Middle frontal gyrus (tissue), 1 donor: Measurements from ENCODE around the gene ZP2.
"Not testable (repeated sequence)": the region's sequence is repeated elsewhere in the genome, so short reads cannot be mapped to it uniquely, and the experiment has no call there.

Experiments used
- DNase-seq: peaks from one replicate; pipeline ENCODE4 v3.0.0-alpha.2; 2015; ENCODE audit warnings: low spot score; ENCODE audit errors: extremely low spot score

ZP2 gene

GRCh38 chr16:21175397-21175796, 36.0 kb downstream of the ZP2 start:
- DNase-seq, result no peak

DNA sequence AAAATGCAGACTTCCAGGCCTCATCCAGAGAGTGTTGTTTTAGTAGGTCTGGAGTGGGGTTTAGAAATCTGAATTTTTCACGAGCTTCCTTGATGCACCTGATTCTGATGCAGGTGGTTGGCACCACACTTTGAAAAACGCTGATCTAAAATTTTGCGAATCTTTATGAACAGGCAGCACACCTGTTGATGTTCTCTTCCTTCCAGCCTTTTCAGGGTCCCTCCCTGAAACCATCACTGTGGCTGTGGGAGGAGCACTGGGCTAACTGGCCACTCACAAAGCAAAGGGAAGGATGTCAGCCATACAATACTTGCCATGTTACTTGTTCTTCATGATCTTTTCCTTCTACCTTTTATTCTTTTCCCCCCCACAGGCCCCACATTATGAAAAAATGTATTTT, 38.7 kb downstream of the ZP2 start:
- DNase-seq, result no peak

GRCh38 chr16:21170116-21170515, 41.3 kb downstream of the ZP2 start:
- DNase-seq, result not testable (repeated sequence)

DNA sequence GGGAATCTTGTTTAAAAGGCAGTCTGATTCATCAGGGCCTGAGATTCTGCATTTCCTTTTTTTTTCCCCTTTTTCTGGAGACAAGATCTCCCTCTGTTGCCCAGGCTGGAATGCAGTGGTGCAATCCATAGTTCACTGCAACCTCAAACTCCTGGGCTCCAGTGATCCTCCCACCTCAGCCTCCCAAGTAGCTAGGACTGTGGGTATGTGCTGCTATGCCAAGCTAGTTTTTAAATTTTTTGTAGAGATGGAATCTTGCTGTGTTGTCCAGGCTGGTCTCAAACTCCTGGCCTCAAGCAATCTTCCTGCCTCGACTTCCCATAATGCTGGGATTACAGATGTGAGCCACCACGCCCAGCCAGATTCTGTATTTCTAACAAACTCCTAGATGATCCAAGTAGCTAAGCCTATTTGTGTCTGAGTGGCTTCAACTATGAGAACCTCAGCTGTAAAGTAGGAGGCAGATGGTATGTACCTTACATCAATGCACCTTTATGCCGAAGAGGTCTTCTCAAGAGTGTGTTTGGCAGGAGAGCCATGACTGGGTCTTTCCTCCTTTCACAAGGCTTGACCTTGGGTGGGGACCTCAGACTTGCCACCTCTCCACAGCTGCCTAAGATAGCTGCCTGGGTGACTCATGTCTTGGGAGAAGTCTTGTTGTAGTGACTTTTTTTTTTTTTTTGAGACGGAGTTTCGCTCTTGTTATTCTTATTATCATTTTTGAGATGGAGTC, 42.0 kb downstream of the ZP2 start:
- DNase-seq, result no peak

- no peak for DNase-seq
Observed at GRCh38 chr16:21167929-21168602, 43.3 kb downstream of the ZP2 start.

DNA sequence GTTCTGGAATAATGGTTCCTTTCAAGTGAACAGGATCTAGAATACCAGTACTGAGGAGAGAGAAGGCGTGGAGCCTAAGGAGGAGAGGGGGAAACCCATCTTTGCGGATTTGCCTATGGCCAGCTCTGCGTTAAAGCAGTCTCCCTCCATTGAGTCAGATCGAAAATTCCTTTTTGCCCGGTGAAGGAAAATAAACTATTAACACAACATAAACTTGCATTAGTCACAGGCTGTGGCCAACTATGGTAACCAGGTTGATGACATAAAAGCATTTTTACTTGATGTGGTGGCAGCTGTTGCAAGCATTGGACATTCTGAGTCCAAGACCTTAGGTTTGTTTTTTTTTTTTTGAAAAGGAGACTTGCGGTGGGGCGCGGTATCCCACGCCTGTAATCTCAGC, 44.0 kb downstream of the ZP2 start:
- no peak for DNase-seq

- DNase-seq, result no peak
Observed at GRCh38 chr16:21166561-21166961, 44.8 kb downstream of the ZP2 start.

GRCh38 chr16:21164521-21165168, 46.7 kb downstream of the ZP2 start:
- DNase-seq, result no peak

DNA sequence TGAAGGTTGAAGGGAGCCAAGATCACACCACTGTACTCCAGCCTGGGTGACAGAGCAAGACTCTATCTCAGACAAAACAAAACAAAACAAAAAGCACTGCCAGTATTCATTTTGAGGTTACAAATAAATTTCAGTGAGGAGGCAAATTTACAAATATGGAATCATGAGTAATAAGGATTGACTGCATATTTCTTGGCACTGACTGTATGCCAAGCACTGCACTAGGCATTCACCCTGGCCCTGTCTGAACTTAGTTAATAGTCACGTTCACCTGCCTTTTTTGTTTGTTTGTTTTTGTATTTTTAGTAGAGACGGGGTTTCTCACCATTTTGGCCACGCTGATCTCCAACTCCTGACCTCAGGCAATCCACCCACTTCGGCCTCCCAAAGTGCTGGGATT, 47.8 kb downstream of the ZP2 start:
- DNase-seq, result no peak

DNA sequence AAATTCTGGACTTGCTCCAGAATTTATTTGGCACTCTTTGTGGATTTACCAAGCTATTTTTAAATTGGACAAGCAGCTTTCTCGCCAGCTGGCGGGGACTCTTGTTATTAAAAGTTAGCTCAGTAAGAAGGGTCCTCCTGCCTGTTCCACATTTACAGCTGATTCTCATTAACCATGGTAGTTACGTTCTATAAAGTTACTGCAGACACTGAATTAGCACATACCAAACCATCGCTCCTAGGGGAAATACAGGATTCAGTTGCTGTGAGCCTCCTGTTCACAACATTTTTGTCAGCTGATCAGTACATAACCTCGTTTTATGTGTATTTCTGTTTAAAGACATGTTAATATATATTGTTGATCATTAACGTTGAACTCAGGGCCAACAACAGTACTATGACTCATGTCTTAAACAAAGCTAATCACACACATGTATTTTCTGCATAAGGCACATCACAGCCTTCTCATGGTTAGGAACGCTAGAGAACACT, 48.7 kb downstream of the ZP2 start:
- DNase-seq, result no peak

DNA sequence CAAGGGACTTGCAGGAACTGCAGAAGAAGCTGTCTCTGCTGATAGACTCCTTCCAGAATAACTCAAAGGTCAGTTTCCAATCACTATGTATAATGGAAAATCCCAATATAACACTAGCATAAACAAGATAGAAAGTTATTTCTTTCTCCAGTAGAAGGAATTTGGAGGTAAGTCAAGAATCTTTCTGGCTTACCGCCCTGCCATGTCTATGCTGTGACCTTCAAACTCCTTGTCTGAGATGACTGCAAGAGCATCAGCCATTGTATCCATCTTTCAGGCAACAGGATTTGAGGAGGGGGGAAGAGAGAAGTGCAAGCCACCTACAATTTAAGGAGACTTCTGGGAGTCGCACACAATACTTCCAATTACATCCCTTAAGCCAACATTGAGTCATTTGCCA, 50.2 kb downstream of the ZP2 start:
- DNase-seq, result no peak

GRCh38 chr16:21160276-21160675, 51.1 kb downstream of the ZP2 start:
- DNase-seq, result no peak

GRCh38 chr16:21159281-21159951, 52.0 kb downstream of the ZP2 start:
- no peak for DNase-seq

- DNase-seq, result peak; percentile 6
Observed at GRCh38 chr16:21158208-21159110, 52.9 kb downstream of the ZP2 start, which contains the start of gene LDAF1. LDAF1 (plus strand) TSS chr16:21158674; CDS start chr16:21161183, 2,509 bp downstream.

DNA sequence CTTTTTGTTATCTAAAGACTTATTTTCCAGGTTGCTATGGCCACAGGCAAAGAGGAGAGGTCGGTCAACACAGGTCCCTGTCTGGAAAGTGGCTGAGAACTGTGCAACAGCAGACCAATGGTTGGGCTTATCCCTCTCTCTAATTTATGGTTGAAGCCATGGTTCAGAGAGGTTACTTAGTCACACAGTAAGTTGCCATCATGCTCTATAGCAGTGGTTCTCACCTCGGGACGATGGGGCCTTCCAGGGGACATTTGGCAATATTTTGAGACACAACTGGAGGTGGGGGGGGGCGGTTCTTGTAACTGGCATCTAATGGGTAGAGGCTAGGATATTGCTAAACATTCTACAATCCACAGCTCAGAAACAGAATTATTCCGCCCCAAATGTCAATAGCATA, 53.7 kb downstream of the ZP2 start:
- DNase-seq, result no peak

DNA sequence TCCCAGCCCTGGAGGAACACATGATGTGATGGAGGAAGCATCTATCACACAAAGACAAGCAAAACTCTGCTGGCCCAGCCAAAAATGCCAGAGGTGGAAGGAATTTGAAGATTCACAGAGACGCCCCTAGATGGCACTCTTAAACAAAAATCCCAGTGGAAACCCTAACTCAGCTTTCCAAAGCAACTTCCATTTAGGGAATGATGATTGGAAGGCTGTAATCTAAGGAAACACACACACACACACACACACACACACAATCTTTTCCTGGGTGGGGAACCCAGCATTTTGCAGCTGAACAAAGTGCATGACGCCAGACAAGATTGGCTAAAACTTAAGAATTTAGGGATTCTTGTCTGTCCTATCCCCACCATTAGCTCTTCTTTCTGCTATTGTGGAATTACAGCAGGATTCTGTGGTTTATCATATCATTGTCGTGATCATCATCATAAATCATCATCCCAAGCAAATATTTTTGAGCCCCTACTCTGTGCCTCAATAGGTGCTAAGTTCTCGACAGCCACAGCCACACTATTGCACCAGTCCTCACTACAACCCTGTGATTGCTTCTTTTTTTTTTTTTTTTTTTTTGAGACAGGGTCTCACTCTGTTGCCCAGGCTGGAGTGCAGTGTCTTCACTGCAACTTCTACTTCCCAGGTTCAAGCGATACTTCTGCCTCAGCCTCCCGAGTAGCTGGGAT, 54.5 kb downstream of the ZP2 start:
- peak; percentile 33 for DNase-seq

DNA sequence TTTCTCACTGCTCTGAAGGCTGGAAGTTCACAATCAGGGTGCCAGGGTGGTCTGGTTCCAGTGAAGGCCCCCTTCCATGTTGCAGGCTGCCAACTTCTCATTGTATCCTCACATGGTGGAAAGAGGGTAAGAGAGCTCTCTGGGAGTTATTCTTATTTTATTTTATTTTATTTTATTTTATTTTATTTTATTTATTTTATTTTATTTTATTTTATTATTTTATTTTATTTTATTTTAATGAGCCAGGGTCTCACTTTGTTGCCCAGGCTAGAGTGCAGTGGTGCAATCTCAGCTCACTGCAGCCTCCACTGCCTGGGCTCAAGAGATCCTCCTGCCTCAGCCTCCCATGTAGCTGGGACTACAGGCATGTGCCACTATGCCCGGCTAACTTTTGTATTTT, 55.4 kb downstream of the ZP2 start:
- DNase-seq, result not testable (repeated sequence)

- not testable (repeated sequence) for DNase-seq
Observed at GRCh38 chr16:21153124-21153729, 58.1 kb downstream of the ZP2 start.

DNA sequence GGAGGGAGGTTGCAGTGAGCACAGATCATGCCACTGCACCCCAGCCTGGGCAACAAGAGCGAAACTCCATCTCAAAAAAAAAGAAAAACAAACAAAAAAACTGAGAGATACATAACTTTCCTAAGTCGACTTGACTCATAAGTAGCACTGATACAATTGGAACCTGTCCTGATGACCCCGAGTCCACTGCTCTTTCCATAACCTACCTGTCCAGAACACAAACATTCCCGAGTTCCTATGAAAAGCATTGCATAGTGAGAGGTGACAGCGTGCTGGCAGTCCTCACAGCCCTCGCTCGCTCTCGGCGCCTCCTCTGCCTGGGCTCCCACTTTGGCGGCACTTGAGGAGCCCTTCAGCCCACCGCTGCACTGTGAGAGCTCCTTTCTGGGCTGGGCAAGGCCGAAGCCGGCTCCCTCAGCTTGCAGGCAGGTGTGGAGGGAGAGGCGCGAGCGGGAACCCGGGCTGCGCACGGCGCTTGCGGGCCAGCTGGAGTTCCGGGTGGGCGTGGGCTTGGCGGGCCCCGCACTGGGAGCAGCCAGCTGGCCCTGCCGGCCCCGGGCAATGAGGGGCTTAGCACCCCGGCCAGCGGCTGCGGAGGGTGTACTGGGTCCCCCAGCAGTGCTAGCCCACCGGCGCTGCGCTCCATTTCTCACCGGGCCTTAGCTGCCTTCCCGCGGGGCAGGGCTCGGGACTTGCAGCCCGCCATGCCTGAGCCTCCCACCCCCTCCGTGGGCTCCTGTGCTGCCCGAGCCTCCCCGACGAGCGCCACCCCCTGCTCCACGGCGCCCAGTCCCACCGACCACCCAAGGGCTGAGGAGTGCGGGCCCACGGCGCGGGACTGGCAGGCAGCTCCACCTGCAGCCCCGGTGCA, 59.0 kb downstream of the ZP2 start:
- DNase-seq, result not testable (repeated sequence)
